ENCODE measurements around the gene TTC21B.
"Not testable (repeated sequence)": the region's sequence is repeated elsewhere in the genome, so short reads cannot be mapped to it uniquely, and the experiment has no call there.

- not testable (repeated sequence) for TF ChIP-seq CTCF (IDR thresholded peaks at IDR 0.05; ENCODE audit: low read length); EZH2 (optimal IDR thresholded peaks at IDR 0.05; ENCODE audit: low read depth, low read length)
These were observed 18.6 kb upstream of the TTC21B start for GRCh38 chr2:165972161-165972560.
